OCI-LY1 (cell line): Measurements from ENCODE around the gene CHRND.

ENCODE experiments used
- H2AFZ ChIP-seq: fragments of 200-600 bp; sonication (generic), shearing (Covaris generic); 2 replicates; pipeline ENCODE4 v1.6.0; 2014; ENCODE audit warnings: antibody characterized with exemption, mild to moderate bottlenecking, low read length
- H3F3A ChIP-seq: fragments of 200-600 bp; sonication (generic), shearing (Covaris generic); 2 replicates; pipeline ENCODE4 v1.6.0; 2014; ENCODE audit warnings: mild to moderate bottlenecking, antibody characterized with exemption, low read length, moderate library complexity; ENCODE audit not compliant: insufficient read depth
- H3K27ac ChIP-seq: fragments of 200-600 bp; sonication (generic); 2 replicates; pipeline ENCODE4 v1.5.1; 2014; ENCODE audit warnings: low read length, mixed run types, mild to moderate bottlenecking, low read depth; ENCODE audit not compliant: poor library complexity, severe bottlenecking
- H3K27me3 ChIP-seq: fragments of 200-600 bp; sonication (generic); 2 replicates; pipeline ENCODE4 v1.6.0; 2014; ENCODE audit warnings: antibody characterized with exemption, mild to moderate bottlenecking, low read length, moderate library complexity; ENCODE audit not compliant: insufficient read depth
- H3K36me3 ChIP-seq: fragments of 200-600 bp; sonication (generic); 2 replicates; pipeline ENCODE4 v1.6.1; 2014; ENCODE audit warnings: mild to moderate bottlenecking, antibody characterized with exemption, low read length, moderate library complexity, mixed read lengths; ENCODE audit not compliant: insufficient read depth
- H3K4me1 ChIP-seq: fragments of 200-600 bp; sonication (generic); 2 replicates; pipeline ENCODE4 v1.5.1; 2014; ENCODE audit warnings: mild to moderate bottlenecking, low read length, moderate library complexity; ENCODE audit not compliant: insufficient read depth, severe bottlenecking
- H3K4me2 ChIP-seq: fragments of 200-600 bp; sonication (generic), shearing (Covaris generic); 2 replicates; pipeline ENCODE4 v1.6.1; 2014; ENCODE audit warnings: low read length
- H3K4me3 ChIP-seq: fragments of 200-600 bp; sonication (generic); 2 replicates; pipeline ENCODE4 v1.5.1; 2014; ENCODE audit warnings: low read length, low read depth, mild to moderate bottlenecking, mixed read lengths; ENCODE audit not compliant: poor library complexity, severe bottlenecking
- H3K79me2 ChIP-seq: fragments of 200-600 bp; shearing (Covaris generic); 2 replicates; pipeline ENCODE4 v1.6.1; 2016; ENCODE audit warnings: mixed run types, low read length, mixed read lengths; ENCODE audit not compliant: insufficient read depth
- H3K9ac ChIP-seq: fragments of 200-600 bp; sonication (generic), shearing (Covaris generic); 2 replicates; pipeline ENCODE4 v1.6.1; 2014; ENCODE audit warnings: mild to moderate bottlenecking, low read length, mixed read lengths
- H3K9me2 ChIP-seq: fragments of 200-600 bp; sonication (generic), shearing (Covaris generic); 2 replicates; pipeline ENCODE4 v1.6.1; 2014; ENCODE audit warnings: low read depth, mild to moderate bottlenecking, low read length, mixed read lengths
- H3K9me3 ChIP-seq: fragments of 200-600 bp; shearing (Covaris generic); 2 replicates; pipeline ENCODE4 v1.6.1; 2014; ENCODE audit warnings: low read length, mixed read lengths
- H4K20me1 ChIP-seq: fragments of 200-600 bp; sonication (generic), shearing (Covaris generic); 2 replicates; pipeline ENCODE4 v1.6.0; 2016; ENCODE audit warnings: mild to moderate bottlenecking, low read length; ENCODE audit not compliant: insufficient read depth
- CTCF ChIP-seq: fragments of 200-600 bp; sonication (generic), shearing (Covaris generic); IDR thresholded peaks from 2 replicates; pipeline ENCODE4 v1.5.1; 2017; ENCODE audit warnings: mild to moderate bottlenecking, antibody characterized with exemption, low read length, moderate library complexity, mixed read lengths
- EZH2 ChIP-seq: fragments of 200-600 bp; sonication (generic), shearing (Covaris generic); IDR thresholded peaks from 2 replicates; pipeline ENCODE4 v1.8.0; 2017; ENCODE audit warnings: borderline replicate concordance, mixed run types, mild to moderate bottlenecking, antibody characterized with exemption, low read length, moderate library complexity, mixed read lengths

CHRND gene

DNA sequence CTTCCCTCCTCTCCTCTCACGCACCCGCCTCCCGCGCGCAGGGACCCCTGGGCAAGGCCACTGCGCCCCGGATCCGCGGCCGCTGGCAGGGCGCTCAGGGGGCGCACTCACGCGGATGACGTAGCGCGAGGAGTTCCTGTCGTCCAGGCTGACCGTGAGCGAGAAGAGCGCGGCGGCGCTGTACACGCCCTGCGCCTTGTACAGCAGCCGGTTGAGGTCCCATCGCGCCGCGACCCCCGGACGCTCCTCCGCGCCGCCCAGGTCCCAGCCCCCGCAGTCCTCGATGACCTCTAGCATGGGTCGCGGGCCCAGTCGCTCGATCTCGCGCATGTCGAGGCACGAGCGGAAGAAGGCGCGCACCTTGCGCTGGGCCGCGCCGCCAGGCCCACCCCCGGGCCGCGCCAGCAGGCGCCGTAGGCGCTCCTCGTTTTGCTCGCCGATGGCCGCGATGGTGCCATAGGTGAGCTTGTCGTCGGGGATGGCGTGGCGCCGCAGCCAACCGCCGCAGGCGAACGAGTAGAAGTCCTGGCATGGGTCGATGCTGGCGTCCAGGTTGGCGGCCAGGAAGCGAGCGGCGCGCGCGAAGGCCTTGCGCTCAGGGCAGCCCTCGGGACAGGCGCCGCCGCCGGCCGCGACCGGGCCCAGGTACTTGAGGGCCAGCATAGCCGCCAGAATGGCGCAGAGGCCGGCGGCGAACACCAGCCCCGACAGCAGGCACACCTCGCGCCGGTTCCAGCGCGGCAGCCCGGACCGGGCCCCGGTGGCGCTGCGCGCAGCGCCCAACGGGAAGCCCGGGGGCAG, 40.0 kb upstream of the CHRND start:
- no peaks in the 10 kb centered on the region for H3K27me3 ChIP-seq
- no peaks in the 10 kb centered on the region for H3K79me2 ChIP-seq
- no peak overlapping the region for H2AFZ ChIP-seq
- H3K27ac ChIP-seq = no peak overlapping the region
- H3K4me1 ChIP-seq = no peaks in the 10 kb centered on the region
- H3K9me2 ChIP-seq = no peaks in the 10 kb centered on the region
- TF ChIP-seq EZH2 = no peak
- no peak for TF ChIP-seq CTCF
- H4K20me1 ChIP-seq = no peaks in the 10 kb centered on the region
- no peaks in the 10 kb centered on the region for H3F3A ChIP-seq
- H3K9ac ChIP-seq = no peak overlapping the region
- no peak overlapping the region for H3K4me3 ChIP-seq
- no peak overlapping the region for H3K4me2 ChIP-seq
- no peaks in the 10 kb centered on the region for H3K36me3 ChIP-seq
- no peaks in the 10 kb centered on the region for H3K9me3 ChIP-seq

DNA sequence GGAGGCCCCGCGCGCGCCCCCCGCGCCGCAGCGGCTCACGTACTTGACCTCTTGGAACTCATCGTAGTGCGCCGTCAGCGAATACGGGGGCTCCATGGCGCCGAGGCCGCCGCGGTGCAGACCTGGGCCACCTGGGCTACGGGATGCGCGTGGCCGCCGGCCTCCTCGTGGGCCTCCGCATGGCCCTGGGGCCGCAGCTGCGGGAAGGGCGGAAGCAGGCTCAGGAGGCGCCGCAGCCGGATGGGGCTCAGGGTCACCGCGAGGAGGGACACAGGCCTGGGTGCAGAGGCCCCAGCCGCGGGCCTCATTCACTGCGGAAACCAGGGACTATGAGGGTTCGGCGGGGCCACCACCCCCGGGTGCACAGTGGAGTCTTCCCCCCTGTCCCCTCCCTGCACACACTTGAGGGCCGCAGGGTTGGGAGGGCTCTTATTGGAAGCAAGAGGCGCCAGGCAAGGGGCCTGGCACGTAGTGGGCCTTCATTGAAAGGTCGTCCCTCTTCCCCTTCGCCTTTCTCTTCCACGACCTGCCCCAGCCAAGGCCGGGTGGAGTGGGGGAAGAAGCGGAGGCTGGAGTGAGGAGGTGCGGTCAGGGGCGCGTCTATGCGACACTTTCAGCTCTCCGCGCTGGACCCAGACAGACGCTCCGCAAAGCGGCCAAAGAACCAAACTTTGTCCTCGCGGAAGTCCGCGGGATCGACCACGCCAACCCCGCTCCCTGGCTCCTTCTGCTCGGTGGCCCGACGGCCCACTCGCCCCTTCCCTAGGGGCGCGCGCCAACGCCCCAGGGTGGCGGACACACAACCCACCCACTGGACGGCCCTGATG, 39.2 kb upstream of the CHRND start:
- H3K9ac ChIP-seq = no peak overlapping the region
- H3K27me3 ChIP-seq = no peaks in the 10 kb centered on the region; the same call in 1 of the 2 replicates
- H3K9me3 ChIP-seq = no peaks in the 10 kb centered on the region
- no peaks in the 10 kb centered on the region for H3K36me3 ChIP-seq
- H3K79me2 ChIP-seq = no peaks in the 10 kb centered on the region
- no peaks in the 10 kb centered on the region for H3K9me2 ChIP-seq
- no peak overlapping the region for H3K27ac ChIP-seq
- no peaks in the 10 kb centered on the region for H3K4me1 ChIP-seq
- H2AFZ ChIP-seq = no peak overlapping the region
- no peak overlapping the region for H3K4me2 ChIP-seq
- H3K4me3 ChIP-seq = no peak overlapping the region
- no peaks in the 10 kb centered on the region for H4K20me1 ChIP-seq
- TF ChIP-seq EZH2 = no peak
- no peak for TF ChIP-seq CTCF
- H3F3A ChIP-seq = no peaks in the 10 kb centered on the region

GRCh38 chr2:232487385-232488096, 38.4 kb upstream of the CHRND start, which contains the start of gene ECEL1:
Gene ECEL1 (minus strand): TSS chr2:232487834. CDS start chr2:232486653, 1,181 bp downstream.
- Histone ChIP-seq H3K27me3 (no peaks in the 10 kb centered on the region; the same call in 1 of the 2 replicates), H3F3A (no peaks in the 10 kb centered on the region), H2AFZ (no peak within 1 kb of the TSS), H4K20me1 (no peaks in the 10 kb centered on the region), H3K9ac (no peak within 1 kb of the TSS), H3K9me2 (no peaks in the 10 kb centered on the region), H3K27ac (no peak within 1 kb of the TSS), H3K79me2 (no peaks in the 10 kb centered on the region), H3K4me1 (no peaks in the 10 kb centered on the region), H3K4me2 (no peak within 1 kb of the TSS), H3K9me3 (no peaks in the 10 kb centered on the region), H3K36me3 (no peaks in the 10 kb centered on the region), H3K4me3 (no peak within 1 kb of the TSS)
- TF ChIP-seq CTCF (no peak), EZH2 (no peak)
